ENCODE measurements around the gene TGFB2.

Gene TGFB2

GRCh38 chr1:218390618-218391017 is 45.5 kb downstream of the TGFB2 start:
- ChIA-PET POLR2A (ENCODE audit: low non-redundant PET) (no interaction called here), CTCF (no interaction called here)
- H3K27ac ChIP-seq: no peak overlapping the region
- DNase-seq (ENCODE audit: low spot score): peak; percentile 36
- TF ChIP-seq CTCF (conservative IDR thresholded peaks at IDR 0.05; ENCODE audit: low read depth): no peak

DNA sequence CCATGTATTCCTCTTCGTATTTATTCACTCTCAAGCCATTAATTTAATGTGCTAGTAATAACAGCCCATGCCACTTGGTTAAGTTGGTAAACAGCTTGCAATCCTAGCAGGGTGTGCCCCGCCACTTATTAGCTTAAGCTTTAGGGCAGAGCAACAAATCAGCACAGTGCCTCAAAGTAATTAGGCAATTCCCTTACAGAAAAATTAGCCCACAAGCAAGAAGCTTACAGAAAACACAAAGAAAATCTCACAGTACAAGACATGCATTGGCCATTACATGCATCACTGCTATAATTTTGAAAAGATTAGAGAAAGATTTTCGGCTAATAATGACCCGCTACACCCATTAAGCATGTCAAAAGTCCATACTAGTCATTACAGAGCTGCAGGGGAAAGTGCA is 47.6 kb downstream of the TGFB2 start:
- ChIA-PET CTCF (no interaction called here), POLR2A (ENCODE audit: low non-redundant PET) (no interaction called here)
- TF ChIP-seq CTCF (conservative IDR thresholded peaks at IDR 0.05; ENCODE audit: low read depth): no peak
- H3K27ac ChIP-seq: no peak overlapping the region
- DNase-seq (ENCODE audit: low spot score): no peak

DNA sequence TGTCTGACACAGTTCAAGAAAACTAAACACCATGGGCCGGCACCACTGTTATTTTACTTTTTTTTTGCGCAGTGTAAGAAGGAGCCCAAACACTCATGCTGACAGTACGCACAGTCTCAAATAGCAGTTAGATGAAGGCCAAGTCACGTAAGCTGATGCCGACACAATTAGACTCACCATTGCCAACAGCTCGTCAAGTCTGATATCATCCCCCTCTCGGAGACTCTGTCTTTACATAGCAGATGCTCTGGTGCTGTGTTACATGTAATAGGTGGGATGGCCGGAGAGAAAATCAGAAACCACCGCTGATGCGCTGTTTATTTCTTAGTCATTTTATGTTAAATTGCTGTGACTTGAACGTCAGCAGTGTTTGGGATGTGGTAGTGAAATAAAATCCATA is 49.3 kb downstream of the TGFB2 start:
- no peak for TF ChIP-seq CTCF (conservative IDR thresholded peaks at IDR 0.05; ENCODE audit: low read depth)
- no peak for DNase-seq (ENCODE audit: low spot score)
- no peak overlapping the region for H3K27ac ChIP-seq
- POLR2A ChIA-PET (ENCODE audit: low non-redundant PET): no interaction called here
- CTCF ChIA-PET: no interaction called here

GRCh38 chr1:218394989-218395388 is 49.9 kb downstream of the TGFB2 start:
- TF ChIP-seq CTCF (conservative IDR thresholded peaks at IDR 0.05; ENCODE audit: low read depth): no peak
- DNase-seq (ENCODE audit: low spot score): no peak
- ChIA-PET POLR2A (ENCODE audit: low non-redundant PET) (no interaction called here), CTCF (no interaction called here)
- H3K27ac ChIP-seq: no peak overlapping the region

DNA sequence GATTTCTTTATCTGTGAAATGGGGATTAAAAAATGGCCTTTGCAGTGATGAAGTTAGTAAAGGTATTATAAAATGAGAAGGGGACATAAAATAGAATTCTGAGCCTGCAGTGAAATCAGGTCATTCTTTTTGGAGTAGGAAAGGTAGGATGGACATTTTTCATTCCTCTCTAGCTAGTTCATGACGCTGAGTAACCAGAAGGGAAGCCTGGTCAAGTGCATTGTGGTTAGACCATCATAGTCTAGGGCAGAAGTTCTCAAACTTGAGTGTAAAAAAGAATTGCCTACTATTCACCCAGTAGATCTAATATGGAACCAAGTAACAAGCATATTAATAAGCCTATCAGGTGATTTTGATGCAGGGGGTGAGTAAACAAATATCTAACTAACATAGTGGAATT is 50.8 kb downstream of the TGFB2 start:
- no peak overlapping the region for H3K27ac ChIP-seq
- TF ChIP-seq CTCF (conservative IDR thresholded peaks at IDR 0.05; ENCODE audit: low read depth): no peak
- POLR2A ChIA-PET (ENCODE audit: low non-redundant PET): no interaction called here
- CTCF ChIA-PET: interaction anchor here (0.6 kb wide), 1 partner anchor 423 kb away, joined by 4 read pairs; no protein-coding TSS in a partner anchor
- no peak for DNase-seq (ENCODE audit: low spot score)

- peak; percentile 39 for DNase-seq (ENCODE audit: low spot score)
- ChIA-PET POLR2A (ENCODE audit: low non-redundant PET) (no interaction called here), CTCF (no interaction called here)
- H3K27ac ChIP-seq: no peak overlapping the region
- TF ChIP-seq CTCF (conservative IDR thresholded peaks at IDR 0.05; ENCODE audit: low read depth): no peak
Observed at GRCh38 chr1:218397752-218398339, 52.7 kb downstream of the TGFB2 start.

GRCh38 chr1:218400624-218401023 is 55.5 kb downstream of the TGFB2 start:
- no peak overlapping the region for H3K27ac ChIP-seq
- ChIA-PET POLR2A (ENCODE audit: low non-redundant PET) (no interaction called here), CTCF (no interaction called here)
- no peak for TF ChIP-seq CTCF (conservative IDR thresholded peaks at IDR 0.05; ENCODE audit: low read depth)
- no peak for DNase-seq (ENCODE audit: low spot score)
